HL-60 (cell line): ENCODE results near the gene NOP10.

Source experiments
- GABPA ChIP-seq: IDR thresholded peaks from 2 replicates; pipeline ENCODE4 v1.6.1; 2012; ENCODE audit warnings: low read depth
- POLR2AphosphoS5 ChIP-seq: IDR thresholded peaks from 2 replicates; pipeline ENCODE4 v1.6.1; 2012; ENCODE audit warnings: low read depth
- TF ChIP-seq, protein P1 (sequence below): IDR thresholded peaks from one replicate; pipeline ENCODE4 v1.5.1; 2011; ENCODE audit warnings: low read length, control low read depth, inconsistent platforms; ENCODE audit not compliant: insufficient read depth

GRCh38 chr15:34338347-34338746, 4.6 kb downstream of the NOP10 start:
- TF ChIP-seq, protein P1, sequence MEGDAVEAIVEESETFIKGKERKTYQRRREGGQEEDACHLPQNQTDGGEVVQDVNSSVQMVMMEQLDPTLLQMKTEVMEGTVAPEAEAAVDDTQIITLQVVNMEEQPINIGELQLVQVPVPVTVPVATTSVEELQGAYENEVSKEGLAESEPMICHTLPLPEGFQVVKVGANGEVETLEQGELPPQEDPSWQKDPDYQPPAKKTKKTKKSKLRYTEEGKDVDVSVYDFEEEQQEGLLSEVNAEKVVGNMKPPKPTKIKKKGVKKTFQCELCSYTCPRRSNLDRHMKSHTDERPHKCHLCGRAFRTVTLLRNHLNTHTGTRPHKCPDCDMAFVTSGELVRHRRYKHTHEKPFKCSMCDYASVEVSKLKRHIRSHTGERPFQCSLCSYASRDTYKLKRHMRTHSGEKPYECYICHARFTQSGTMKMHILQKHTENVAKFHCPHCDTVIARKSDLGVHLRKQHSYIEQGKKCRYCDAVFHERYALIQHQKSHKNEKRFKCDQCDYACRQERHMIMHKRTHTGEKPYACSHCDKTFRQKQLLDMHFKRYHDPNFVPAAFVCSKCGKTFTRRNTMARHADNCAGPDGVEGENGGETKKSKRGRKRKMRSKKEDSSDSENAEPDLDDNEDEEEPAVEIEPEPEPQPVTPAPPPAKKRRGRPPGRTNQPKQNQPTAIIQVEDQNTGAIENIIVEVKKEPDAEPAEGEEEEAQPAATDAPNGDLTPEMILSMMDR, result no peak
- TF ChIP-seq POLR2AphosphoS5 (no peak), GABPA (no peak)
